SHP77 (cell line): ENCODE results near the gene C9orf57.
"Not testable (repeated sequence)": the region's sequence is repeated elsewhere in the genome, so short reads cannot be mapped to it uniquely, and the experiment has no call there.

Experiments used
- DNase-seq, 2 experiments: peaks; one replicate each; lab custom pipeline; 2025; lab: John Stamatoyannopoulos, UW

Gene C9orf57

GRCh38 chr9:72060513-72060912 lies at the start of gene C9orf57:
Gene C9orf57, minus strand, starts transcription at chr9:72060613. Its CDS starts 1,282 bp downstream, at chr9:72059331.
- no peak for DNase-seq

GRCh38 chr9:72102520-72102919 lies 42.1 kb upstream of the C9orf57 start:
- DNase-seq: no peak

GRCh38 chr9:72095520-72095919 lies 35.1 kb upstream of the C9orf57 start:
- not testable (repeated sequence) for DNase-seq

GRCh38 chr9:72092820-72093219 lies 32.4 kb upstream of the C9orf57 start:
- DNase-seq: no peak

- DNase-seq: no peak
These were observed 29.2 kb upstream of the C9orf57 start for GRCh38 chr9:72089451-72090130.

- DNase-seq: no peak
These were observed 22.1 kb upstream of the C9orf57 start for GRCh38 chr9:72082536-72082935.

GRCh38 chr9:72074666-72075065 lies 14.3 kb upstream of the C9orf57 start:
- DNase-seq: not testable (repeated sequence)

GRCh38 chr9:72065076-72065475 lies 4.7 kb upstream of the C9orf57 start:
- no peak for DNase-seq

- no peak for DNase-seq
These were observed 8.3 kb downstream of the C9orf57 start for GRCh38 chr9:72052122-72052521.

- no peak for DNase-seq
These were observed 11.6 kb downstream of the C9orf57 start for GRCh38 chr9:72048850-72049249.

- no peak for DNase-seq
These were observed 13.6 kb downstream of the C9orf57 start for GRCh38 chr9:72046630-72047456.

- no peak for DNase-seq
These were observed 16.3 kb downstream of the C9orf57 start for GRCh38 chr9:72044095-72044494.

GRCh38 chr9:72043576-72043975 lies 16.8 kb downstream of the C9orf57 start:
- DNase-seq: no peak

GRCh38 chr9:72042928-72043327 lies 17.5 kb downstream of the C9orf57 start:
- no peak for DNase-seq

GRCh38 chr9:72041775-72042194 lies 18.6 kb downstream of the C9orf57 start:
- no peak for DNase-seq

- no peak for DNase-seq
These were observed 19.0 kb downstream of the C9orf57 start for GRCh38 chr9:72041369-72041768.

- DNase-seq: no peak
These were observed 20.9 kb downstream of the C9orf57 start for GRCh38 chr9:72039532-72039931.

- DNase-seq: peak; percentile 44 to 67
These were observed 21.5 kb downstream of the C9orf57 start for GRCh38 chr9:72038890-72039410.

- no peak for DNase-seq
These were observed 22.0 kb downstream of the C9orf57 start for GRCh38 chr9:72038408-72038807.

GRCh38 chr9:72037571-72037970 lies 22.8 kb downstream of the C9orf57 start:
- DNase-seq: no peak

- DNase-seq: no peak
These were observed 29.6 kb downstream of the C9orf57 start for GRCh38 chr9:72030767-72031166.

- no peak for DNase-seq
These were observed 30.4 kb downstream of the C9orf57 start for GRCh38 chr9:72029986-72030385.

- DNase-seq: no peak
These were observed 34.5 kb downstream of the C9orf57 start for GRCh38 chr9:72025906-72026305.
